Activated B cell treated with CpG ODN at 0.5 μM for 24 hours (primary cell): ENCODE measurements around the gene SLC28A1. TPM values are rescaled to one million over a fixed set of nuclear protein-coding genes. Genes with fewer than 3 reads are reported as not detected.

Source experiments
- ATAC-seq: fragments of 200-7000 bp; cut with Tn5 transposase; one replicate; pipeline ENCODE4 v1.10.0; 2021; ENCODE audit warnings: low read depth, mild to moderate bottlenecking, moderate library complexity
- CTCF ChIA-PET: fragments of 350-600 bp; sonication (Branson Sonifier 250); formaldehyde crosslinking; loops from one replicate; lab custom pipeline; 2021; ENCODE audit warnings: antibody characterized with exemption; lab: Charles Lee
- POLR2A ChIA-PET: fragments of 350-600 bp; sonication (Branson Sonifier 250); formaldehyde crosslinking; loops from one replicate; lab custom pipeline; 2021; ENCODE audit warnings: antibody characterized with exemption; lab: Charles Lee
- DNase-seq: peaks from one replicate; pipeline ENCODE4 v3.0.0; 2022
- H3K27ac Mint-ChIP-seq: one replicate; pipeline ENCODE4 v1.8.0; 2020; ENCODE audit warnings: mixed read lengths
- H3K27me3 Mint-ChIP-seq: one replicate; pipeline ENCODE4 v1.8.0; 2021; ENCODE audit warnings: mixed read lengths
- H3K36me3 Mint-ChIP-seq: one replicate; pipeline ENCODE4 v1.8.0; 2021; ENCODE audit warnings: low read depth, mixed read lengths
- H3K4me1 Mint-ChIP-seq: one replicate; pipeline ENCODE4 v1.8.0; 2021; ENCODE audit warnings: mixed read lengths
- H3K4me3 Mint-ChIP-seq: one replicate; pipeline ENCODE4 v1.8.0; 2020; ENCODE audit warnings: mild to moderate bottlenecking, mixed read lengths
- H3K9me3 Mint-ChIP-seq: one replicate; pipeline ENCODE4 v1.8.0; 2020; ENCODE audit warnings: mixed read lengths
- intact Hi-C: fragments of 100-400 bp; cut with micrococcal nuclease; formaldehyde crosslinking; loops from one replicate; pipeline ENCODE4 v1.15.1; 2024
- total RNA-seq: library from RNA; stranded (reverse); gene quantifications from 2 replicates; pipeline ENCODE4 v1.2.3, GENCODE V29; 2022
- TF ChIP-seq, protein P1 (sequence below): fragments of 200-600 bp; IDR thresholded peaks from one replicate; pipeline ENCODE4 v1.8.0; 2022; ENCODE audit warnings: antibody characterized with exemption, mild to moderate bottlenecking

SLC28A1 gene
- total RNA-seq, 1 donor from 2014 or later: not detected

DNA sequence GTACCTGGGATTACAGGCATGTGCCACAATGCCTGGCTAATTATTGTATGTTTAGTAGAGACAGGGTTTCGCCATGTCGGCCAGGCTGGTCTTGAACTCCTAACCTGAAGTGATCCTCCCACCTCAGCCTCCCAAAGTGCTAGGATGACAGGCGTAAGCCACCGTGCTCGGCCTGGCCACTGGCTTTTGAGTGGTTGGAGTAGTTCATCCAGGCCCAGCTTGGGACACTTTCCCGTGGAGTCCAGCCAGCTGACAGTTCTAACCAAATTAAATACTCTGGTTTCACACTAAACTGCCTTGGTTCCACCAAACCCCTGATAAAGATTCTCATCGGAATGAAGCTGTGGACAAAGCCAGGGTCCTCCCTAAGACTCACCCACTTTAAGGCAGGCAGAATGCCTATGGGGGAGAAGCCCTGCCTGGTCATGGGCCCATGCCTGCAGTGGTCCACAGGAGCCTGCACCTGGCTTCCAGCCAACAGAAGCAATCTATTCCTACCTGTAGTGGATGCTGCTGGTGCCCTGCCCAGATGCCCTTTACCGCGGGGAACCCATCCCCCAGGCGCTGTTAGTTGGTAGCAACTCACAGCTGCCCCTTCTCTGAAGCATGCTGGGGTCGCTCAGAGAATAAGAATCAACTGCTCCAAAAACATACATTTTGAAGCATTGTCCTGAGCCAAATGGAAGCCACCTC is 5.2 kb upstream of the SLC28A1 start:
- H3K4me3 Mint-ChIP-seq: no peak overlapping the region
- H3K9me3 Mint-ChIP-seq: no peaks in the 10 kb centered on the region
- H3K4me1 Mint-ChIP-seq: no peaks in the 10 kb centered on the region
- no peaks in the 10 kb centered on the region for H3K36me3 Mint-ChIP-seq
- ATAC-seq: no peak
- CTCF ChIA-PET: interaction anchor here (1.1 to 2.0 kb wide), 4 partner anchors 105 to 291 kb away, joined by 3 to 22 read pairs (median 5); partner anchors contain the start of gene WDR73
- peaks cover 2% of the 10 kb centered on the region for H3K27me3 Mint-ChIP-seq
- intact Hi-C loops: no loop called here
- POLR2A ChIA-PET: interaction anchor here (0.6 kb wide), 1 partner anchor 221 kb away, joined by 7 read pairs; the partner anchor contains the start of gene NMB
- no peak overlapping the region for H3K27ac Mint-ChIP-seq
- TF ChIP-seq, protein P1, sequence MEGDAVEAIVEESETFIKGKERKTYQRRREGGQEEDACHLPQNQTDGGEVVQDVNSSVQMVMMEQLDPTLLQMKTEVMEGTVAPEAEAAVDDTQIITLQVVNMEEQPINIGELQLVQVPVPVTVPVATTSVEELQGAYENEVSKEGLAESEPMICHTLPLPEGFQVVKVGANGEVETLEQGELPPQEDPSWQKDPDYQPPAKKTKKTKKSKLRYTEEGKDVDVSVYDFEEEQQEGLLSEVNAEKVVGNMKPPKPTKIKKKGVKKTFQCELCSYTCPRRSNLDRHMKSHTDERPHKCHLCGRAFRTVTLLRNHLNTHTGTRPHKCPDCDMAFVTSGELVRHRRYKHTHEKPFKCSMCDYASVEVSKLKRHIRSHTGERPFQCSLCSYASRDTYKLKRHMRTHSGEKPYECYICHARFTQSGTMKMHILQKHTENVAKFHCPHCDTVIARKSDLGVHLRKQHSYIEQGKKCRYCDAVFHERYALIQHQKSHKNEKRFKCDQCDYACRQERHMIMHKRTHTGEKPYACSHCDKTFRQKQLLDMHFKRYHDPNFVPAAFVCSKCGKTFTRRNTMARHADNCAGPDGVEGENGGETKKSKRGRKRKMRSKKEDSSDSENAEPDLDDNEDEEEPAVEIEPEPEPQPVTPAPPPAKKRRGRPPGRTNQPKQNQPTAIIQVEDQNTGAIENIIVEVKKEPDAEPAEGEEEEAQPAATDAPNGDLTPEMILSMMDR: no peak
- no peak for DNase-seq

- CTCF ChIA-PET: no interaction called here
- Mint-ChIP-seq H3K9me3 (no peaks in the 10 kb centered on the region), H3K4me1 (no peaks in the 10 kb centered on the region), H3K36me3 (no peaks in the 10 kb centered on the region), H3K27me3 (peaks cover 5% of the 10 kb centered on the region), H3K4me3 (no peak overlapping the region), H3K27ac (no peak overlapping the region)
- DNase-seq (no peak), ATAC-seq (no peak)
- TF ChIP-seq, protein P1: no peak
- POLR2A ChIA-PET: no interaction called here
- intact Hi-C loops: no loop called here
Observed at GRCh38 chr15:84880007-84880406, 4.5 kb upstream of the SLC28A1 start.

- intact Hi-C loops: no loop called here
- Mint-ChIP-seq H3K4me1 (no peaks in the 10 kb centered on the region), H3K27me3 (peaks cover 5% of the 10 kb centered on the region), H3K27ac (no peak overlapping the region), H3K4me3 (no peak overlapping the region), H3K9me3 (no peaks in the 10 kb centered on the region), H3K36me3 (no peaks in the 10 kb centered on the region)
- ATAC-seq: no peak
- no peak for DNase-seq
- CTCF ChIA-PET: no interaction called here
- POLR2A ChIA-PET: no interaction called here
- TF ChIP-seq, protein P1: no peak
Observed at GRCh38 chr15:84880822-84881519, 3.5 kb upstream of the SLC28A1 start.

- Mint-ChIP-seq H3K27ac (no peak overlapping the region), H3K36me3 (no peaks in the 10 kb centered on the region), H3K4me1 (no peaks in the 10 kb centered on the region), H3K9me3 (no peaks in the 10 kb centered on the region), H3K27me3 (peaks cover 5% of the 10 kb centered on the region), H3K4me3 (no peak overlapping the region)
- intact Hi-C loops: no loop called here
- TF ChIP-seq, protein P1: no peak
- ChIA-PET POLR2A (no interaction called here), CTCF (no interaction called here)
- no peak for DNase-seq
- no peak for ATAC-seq
Observed at GRCh38 chr15:84881520-84881830, 3.0 kb upstream of the SLC28A1 start.

DNA sequence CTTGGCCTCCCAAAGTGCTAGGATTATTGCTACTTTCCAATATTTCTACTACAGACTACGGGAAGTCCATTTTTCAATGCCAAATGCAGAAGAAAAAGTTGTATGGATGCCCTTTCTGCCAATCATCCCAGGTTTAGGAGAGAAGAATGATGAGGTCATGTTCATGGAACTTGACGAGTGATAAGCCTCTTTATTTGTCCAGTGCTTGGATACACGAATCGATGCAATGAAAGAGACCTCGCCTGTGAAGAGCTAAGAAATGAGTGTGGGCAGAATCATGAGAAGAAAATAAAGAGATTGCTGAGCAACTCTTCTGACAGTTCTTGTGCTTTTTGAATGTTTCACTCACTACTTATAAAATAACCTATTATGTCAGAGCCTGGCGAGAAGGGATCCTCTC is 996 bp upstream of the SLC28A1 start:
- no peak overlapping the region for H3K27ac Mint-ChIP-seq
- H3K4me3 Mint-ChIP-seq: no peak overlapping the region
- DNase-seq: no peak
- no peaks in the 10 kb centered on the region for H3K4me1 Mint-ChIP-seq
- CTCF ChIA-PET: no interaction called here
- H3K27me3 Mint-ChIP-seq: peaks cover 5% of the 10 kb centered on the region
- no peaks in the 10 kb centered on the region for H3K36me3 Mint-ChIP-seq
- H3K9me3 Mint-ChIP-seq: no peaks in the 10 kb centered on the region
- ATAC-seq: no peak
- intact Hi-C loops: no loop called here
- TF ChIP-seq, protein P1: no peak
- POLR2A ChIA-PET: no interaction called here
